ENCODE data around the gene OGN.

DNA sequence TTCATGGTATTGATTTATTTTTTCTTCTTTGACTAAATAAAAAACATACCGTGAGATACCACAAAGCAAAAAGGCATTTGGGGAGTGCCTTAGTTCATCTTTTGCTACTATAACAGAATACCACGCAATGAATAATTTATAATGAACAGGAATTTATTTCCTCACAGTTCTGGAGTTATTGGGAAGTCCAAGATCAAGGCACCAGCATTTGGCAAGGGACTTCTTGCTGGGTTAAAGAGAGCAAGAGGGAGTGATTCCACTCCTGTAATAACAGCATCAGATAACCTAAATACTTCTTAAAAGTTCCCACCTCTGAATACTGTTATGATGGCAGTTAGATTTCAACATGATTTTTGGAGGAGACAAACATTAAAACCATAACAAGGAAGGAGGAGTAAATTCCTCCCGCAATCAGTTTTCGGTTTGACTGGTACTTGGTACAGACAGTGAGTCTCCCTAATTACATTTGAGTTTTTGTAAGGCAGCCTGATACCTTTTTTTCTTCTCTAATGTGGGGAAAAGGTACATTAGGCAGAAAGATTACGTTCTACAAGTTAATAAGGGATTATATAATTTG is 28.7 kb upstream of the OGN start:
- TF ChIP-seq, protein P1, sequence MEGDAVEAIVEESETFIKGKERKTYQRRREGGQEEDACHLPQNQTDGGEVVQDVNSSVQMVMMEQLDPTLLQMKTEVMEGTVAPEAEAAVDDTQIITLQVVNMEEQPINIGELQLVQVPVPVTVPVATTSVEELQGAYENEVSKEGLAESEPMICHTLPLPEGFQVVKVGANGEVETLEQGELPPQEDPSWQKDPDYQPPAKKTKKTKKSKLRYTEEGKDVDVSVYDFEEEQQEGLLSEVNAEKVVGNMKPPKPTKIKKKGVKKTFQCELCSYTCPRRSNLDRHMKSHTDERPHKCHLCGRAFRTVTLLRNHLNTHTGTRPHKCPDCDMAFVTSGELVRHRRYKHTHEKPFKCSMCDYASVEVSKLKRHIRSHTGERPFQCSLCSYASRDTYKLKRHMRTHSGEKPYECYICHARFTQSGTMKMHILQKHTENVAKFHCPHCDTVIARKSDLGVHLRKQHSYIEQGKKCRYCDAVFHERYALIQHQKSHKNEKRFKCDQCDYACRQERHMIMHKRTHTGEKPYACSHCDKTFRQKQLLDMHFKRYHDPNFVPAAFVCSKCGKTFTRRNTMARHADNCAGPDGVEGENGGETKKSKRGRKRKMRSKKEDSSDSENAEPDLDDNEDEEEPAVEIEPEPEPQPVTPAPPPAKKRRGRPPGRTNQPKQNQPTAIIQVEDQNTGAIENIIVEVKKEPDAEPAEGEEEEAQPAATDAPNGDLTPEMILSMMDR (conservative IDR thresholded peaks at IDR 0.05), result no peak
- TF ChIP-seq ZFX (IDR thresholded peaks at IDR 0.05), result no peak

Data from C4-2B (cell line).